DND-41 (cell line): Measurements from ENCODE around the gene LARP1.

Experiments used
- ATAC-seq: fragments of 200-7000 bp; cut with Tn5 transposase; 3 replicates; pipeline ENCODE4 v1.9.1; 2021; ENCODE audit warnings: low read depth; ENCODE audit not compliant: insufficient read depth
- DNase-seq: peaks from one replicate; pipeline ENCODE4 v3.0.0-alpha.2; 2020
- H2AFZ ChIP-seq: 2 replicates; pipeline ENCODE4 v1.6.0; 2012; ENCODE audit warnings: low read depth, low read length
- H3K27ac ChIP-seq: 2 replicates; pipeline ENCODE4 v1.5.1; 2012; ENCODE audit warnings: low read length, inconsistent platforms
- H3K27me3 ChIP-seq: fragments of 200-600 bp; sonication (generic); 2 replicates; pipeline ENCODE4 v1.6.0; 2012; ENCODE audit warnings: low read length, mild to moderate bottlenecking, inconsistent platforms; ENCODE audit not compliant: insufficient read depth, poor library complexity
- H3K36me3 ChIP-seq: 2 replicates; pipeline ENCODE4 v1.5.1; 2012; ENCODE audit warnings: low read length, inconsistent platforms; ENCODE audit not compliant: insufficient read depth
- H3K4me1 ChIP-seq: 2 replicates; pipeline ENCODE4 v1.5.1; 2012; ENCODE audit warnings: mild to moderate bottlenecking, low read length; ENCODE audit not compliant: insufficient read depth
- H3K4me2 ChIP-seq: 2 replicates; pipeline ENCODE4 v1.6.0; 2012; ENCODE audit warnings: mild to moderate bottlenecking, moderate library complexity, low read length, inconsistent platforms; ENCODE audit not compliant: insufficient read depth
- H3K4me3 ChIP-seq, 2 experiments: fragments of 200-600 bp in 1 of 2; shearing (Covaris generic) in 1 of 2; 2 replicates each; pipeline ENCODE4 v1.5.1; 2012 to 2016; ENCODE audit warnings: inconsistent platforms in 2 of 2, low read length in 2 of 2, mild to moderate bottlenecking in 2 of 2, low read depth in 1 of 2, moderate library complexity in 1 of 2
- H3K79me2 ChIP-seq: 2 replicates; pipeline ENCODE4 v1.6.0; 2012; ENCODE audit warnings: low read length, inconsistent platforms; ENCODE audit not compliant: insufficient read depth
- H3K9ac ChIP-seq: 2 replicates; pipeline ENCODE4 v1.6.0; 2012; ENCODE audit warnings: low read depth, mild to moderate bottlenecking, inconsistent platforms, low read length, moderate library complexity
- H3K9me3 ChIP-seq: 2 replicates; pipeline ENCODE4 v1.5.1; 2012; ENCODE audit warnings: low read length, moderate library complexity, mild to moderate bottlenecking, inconsistent platforms; ENCODE audit not compliant: insufficient read depth, severe bottlenecking
- H4K20me1 ChIP-seq: 2 replicates; pipeline ENCODE4 v1.6.0; 2012; ENCODE audit warnings: low read length; ENCODE audit not compliant: insufficient read depth
- EZH2 ChIP-seq: IDR thresholded peaks from 3 replicates; pipeline ENCODE4 v1.6.1; 2012; ENCODE audit warnings: borderline replicate concordance, low read depth, mild to moderate bottlenecking, moderate library complexity, low read length, inconsistent platforms; ENCODE audit not compliant: severe bottlenecking
- TF ChIP-seq, protein P1 (sequence below): IDR thresholded peaks from 2 replicates; pipeline ENCODE4 v1.5.1; 2012; ENCODE audit warnings: borderline replicate concordance, low read length, moderate library complexity, mild to moderate bottlenecking; ENCODE audit not compliant: poor library complexity, severe bottlenecking; ENCODE audit errors: extremely low read depth

Gene LARP1

DNA sequence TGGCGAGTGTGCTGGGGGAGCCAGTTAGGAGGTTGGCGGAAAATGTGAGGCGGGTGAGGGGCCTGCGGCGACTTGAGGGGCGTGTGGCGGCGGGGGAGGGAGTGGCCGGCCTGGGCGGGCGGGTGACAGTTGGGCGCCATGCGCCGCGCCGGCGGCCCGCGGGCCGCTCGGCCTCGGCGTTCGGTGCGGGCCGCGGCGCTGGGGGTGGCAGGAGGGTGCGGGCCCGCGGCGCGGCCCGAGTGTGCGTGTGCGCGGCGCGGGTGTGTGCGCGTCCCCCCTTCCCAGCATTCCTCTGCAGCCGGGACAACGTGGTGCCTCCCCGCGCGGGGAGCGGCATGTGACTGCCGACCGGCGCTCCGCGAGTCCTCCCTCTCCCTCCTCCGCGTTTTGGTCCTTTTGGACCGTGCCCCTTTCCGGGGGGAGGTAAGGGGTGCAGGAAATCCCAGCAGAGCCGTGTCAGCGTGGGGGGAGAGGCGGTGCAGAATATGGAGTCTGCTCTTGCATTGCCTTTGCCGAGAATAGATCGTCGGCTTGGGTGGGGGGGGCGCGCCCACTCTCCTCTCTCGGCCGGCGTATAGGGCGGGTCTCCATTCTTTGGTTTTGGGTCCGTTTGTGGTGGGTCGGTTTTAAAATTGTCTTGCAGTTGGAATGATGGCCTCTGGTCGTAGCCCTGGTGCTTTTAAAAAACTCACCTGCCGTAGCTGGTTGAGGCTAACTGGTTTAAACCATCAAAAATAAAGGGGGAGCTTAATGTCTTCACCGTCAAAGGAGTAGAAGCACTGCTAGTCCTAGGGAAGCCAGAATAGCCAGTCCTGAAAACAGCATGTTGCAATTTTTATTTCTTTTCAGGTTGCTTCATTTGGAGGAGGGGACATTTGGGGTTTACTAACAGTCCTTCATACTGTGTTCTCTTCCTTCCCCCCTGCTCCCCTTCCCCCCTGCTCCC is 2.0 kb downstream of the LARP1 start:
- peak overlapping the region; percentile 56 for H2AFZ ChIP-seq
- peak overlapping the region; percentile 96 for H3K27ac ChIP-seq
- TF ChIP-seq EZH2, result no peak
- TF ChIP-seq, protein P1, sequence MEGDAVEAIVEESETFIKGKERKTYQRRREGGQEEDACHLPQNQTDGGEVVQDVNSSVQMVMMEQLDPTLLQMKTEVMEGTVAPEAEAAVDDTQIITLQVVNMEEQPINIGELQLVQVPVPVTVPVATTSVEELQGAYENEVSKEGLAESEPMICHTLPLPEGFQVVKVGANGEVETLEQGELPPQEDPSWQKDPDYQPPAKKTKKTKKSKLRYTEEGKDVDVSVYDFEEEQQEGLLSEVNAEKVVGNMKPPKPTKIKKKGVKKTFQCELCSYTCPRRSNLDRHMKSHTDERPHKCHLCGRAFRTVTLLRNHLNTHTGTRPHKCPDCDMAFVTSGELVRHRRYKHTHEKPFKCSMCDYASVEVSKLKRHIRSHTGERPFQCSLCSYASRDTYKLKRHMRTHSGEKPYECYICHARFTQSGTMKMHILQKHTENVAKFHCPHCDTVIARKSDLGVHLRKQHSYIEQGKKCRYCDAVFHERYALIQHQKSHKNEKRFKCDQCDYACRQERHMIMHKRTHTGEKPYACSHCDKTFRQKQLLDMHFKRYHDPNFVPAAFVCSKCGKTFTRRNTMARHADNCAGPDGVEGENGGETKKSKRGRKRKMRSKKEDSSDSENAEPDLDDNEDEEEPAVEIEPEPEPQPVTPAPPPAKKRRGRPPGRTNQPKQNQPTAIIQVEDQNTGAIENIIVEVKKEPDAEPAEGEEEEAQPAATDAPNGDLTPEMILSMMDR, result no peak
- ATAC-seq (peak; percentile 19), DNase-seq (peak; percentile 68)
- no peaks in the 10 kb centered on the region for H3K27me3 ChIP-seq
- peaks cover 86% of the 10 kb centered on the region for H3K79me2 ChIP-seq
- H3K4me2 ChIP-seq, result peak overlapping the region; percentile 86
- peaks cover 53% of the 10 kb centered on the region for H3K4me1 ChIP-seq
- H3K9ac ChIP-seq, result peak overlapping the region; percentile 98
- peaks cover 38% of the 10 kb centered on the region for H3K36me3 ChIP-seq
- H3K9me3 ChIP-seq, result no peaks in the 10 kb centered on the region
- peak overlapping the region; percentile 98 to 99 for H3K4me3 ChIP-seq
- H4K20me1 ChIP-seq, result peaks cover 56% of the 10 kb centered on the region

GRCh38 chr5:154757814-154758406 is 2.7 kb downstream of the LARP1 start:
- peaks cover 44% of the 10 kb centered on the region for H3K36me3 ChIP-seq
- peaks cover 63% of the 10 kb centered on the region for H4K20me1 ChIP-seq
- H3K79me2 ChIP-seq, result peaks cover 94% of the 10 kb centered on the region

DNA sequence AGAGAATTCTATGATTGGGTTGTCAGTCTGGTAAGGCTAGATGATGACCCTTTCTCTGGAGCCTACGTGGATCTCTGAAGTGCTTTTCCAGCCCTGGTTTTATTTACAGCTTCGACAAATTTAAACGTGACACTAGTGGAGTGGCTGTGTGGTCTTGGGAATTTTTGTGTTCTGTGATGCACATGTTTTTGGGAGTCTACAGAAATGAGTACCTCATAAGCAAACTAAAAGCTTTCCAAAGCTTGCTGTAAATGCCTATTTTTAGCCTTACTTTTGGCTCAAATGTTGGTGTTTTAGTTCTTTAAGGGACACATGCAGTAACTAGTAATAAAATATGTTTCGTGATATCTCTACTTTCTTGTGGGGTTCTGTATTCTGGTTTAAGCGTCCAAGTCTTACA is 3.3 kb downstream of the LARP1 start:
- Histone ChIP-seq H3K9ac (peak overlapping the region; percentile 29), H3K4me3 (peak overlapping the region; percentile 9 to 52; a peak in 3 of 4 replicates), H3K4me2 (peak overlapping the region; percentile 86), H3K79me2 (peaks cover 96% of the 10 kb centered on the region), H3K27me3 (no peaks in the 10 kb centered on the region), H3K36me3 (peaks cover 46% of the 10 kb centered on the region), H2AFZ (no peak overlapping the region), H4K20me1 (peaks cover 69% of the 10 kb centered on the region), H3K27ac (peak overlapping the region; percentile 50), H3K4me1 (peaks cover 54% of the 10 kb centered on the region), H3K9me3 (no peaks in the 10 kb centered on the region)
- TF ChIP-seq EZH2, result no peak
- TF ChIP-seq, protein P1, result no peak
- ATAC-seq (no peak), DNase-seq (no peak)

More at GRCh38 chr5:154757814-154758406, 2.7 kb downstream of the LARP1 start:
- peak overlapping the region; percentile 50 for H3K27ac ChIP-seq
- H3K4me2 ChIP-seq, result peak overlapping the region; percentile 86
- H2AFZ ChIP-seq, result no peak overlapping the region
- H3K4me3 ChIP-seq, result peak overlapping the region; percentile 9 to 52; a peak in 3 of 4 replicates
- no peaks in the 10 kb centered on the region for H3K9me3 ChIP-seq
- DNase-seq, result no peak
- H3K27me3 ChIP-seq, result no peaks in the 10 kb centered on the region
- no peak for ATAC-seq
- TF ChIP-seq EZH2, result no peak
- TF ChIP-seq, protein P1, result no peak
- peaks cover 59% of the 10 kb centered on the region for H3K4me1 ChIP-seq
- H3K9ac ChIP-seq, result peak overlapping the region; percentile 29
